ENCODE measurements around the gene EPHB3.
"Not testable (repeated sequence)": the region's sequence is repeated elsewhere in the genome, so short reads cannot be mapped to it uniquely, and the experiment has no call there.

Gene EPHB3

DNA sequence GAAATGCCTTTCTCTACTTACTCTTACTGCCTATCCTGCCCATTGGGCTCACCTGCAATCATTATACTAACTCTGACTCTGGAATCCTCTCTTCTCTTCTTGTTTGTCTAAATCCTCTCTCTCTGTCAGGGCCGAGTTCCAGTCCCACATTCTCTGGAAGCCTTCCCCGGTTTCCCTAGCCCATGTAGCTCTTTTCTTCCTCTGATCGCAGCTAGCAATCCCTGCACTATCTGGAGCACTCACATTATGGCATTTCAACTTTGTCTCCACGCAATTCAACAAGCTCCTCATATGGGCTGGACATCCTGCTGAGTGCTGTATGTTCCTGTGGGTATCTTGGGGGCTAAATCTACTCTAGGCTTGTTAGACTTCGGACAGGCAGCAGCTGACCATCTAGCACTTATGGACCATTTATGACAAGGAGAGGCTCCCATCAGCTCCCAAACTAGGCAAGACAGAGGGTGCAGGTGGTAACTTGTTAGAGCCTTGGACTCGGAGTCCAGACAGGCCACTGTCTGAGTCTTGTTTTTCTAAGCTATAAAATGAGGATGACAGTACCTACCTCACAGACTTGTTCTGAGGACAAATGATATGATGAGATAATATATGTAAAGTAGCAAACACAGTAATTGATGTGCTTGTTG, 58.3 kb downstream of the EPHB3 start:
- no peak for DNase-seq (ENCODE audit: low read depth in 1 of 2, low spot score in 1 of 2)

DNA sequence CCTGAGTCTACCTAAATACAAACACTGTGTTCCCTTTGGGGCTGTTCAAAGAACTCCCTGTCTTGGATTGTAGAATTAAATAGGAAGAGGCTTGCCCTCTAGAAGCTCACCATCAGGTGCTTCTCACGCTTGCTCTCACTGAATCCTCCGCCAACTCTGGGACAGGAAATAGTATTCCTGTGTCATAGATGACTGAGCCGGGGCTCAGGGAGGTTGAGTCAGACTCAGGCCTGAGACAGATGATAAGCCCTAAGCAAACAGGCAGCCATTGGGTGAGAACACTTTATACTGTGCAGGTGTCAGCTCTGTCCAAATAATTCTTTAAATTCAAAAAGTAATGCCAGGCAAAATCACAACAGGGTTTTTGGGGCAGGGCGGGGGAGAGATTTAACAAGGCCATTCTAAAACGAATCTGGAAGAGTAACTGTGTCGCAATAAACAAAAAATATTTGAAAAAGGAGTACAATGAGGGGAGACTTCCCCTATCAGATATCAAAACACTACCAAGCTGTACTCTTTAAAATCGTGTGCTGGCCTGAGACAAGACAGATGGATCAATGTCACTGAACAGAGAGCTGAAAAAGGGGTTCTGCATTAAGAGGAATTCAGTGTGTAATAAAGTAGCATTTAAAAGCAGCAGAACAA, 59.0 kb downstream of the EPHB3 start:
- DNase-seq (ENCODE audit: low read depth in 1 of 2, low spot score in 1 of 2) = no peak

DNA sequence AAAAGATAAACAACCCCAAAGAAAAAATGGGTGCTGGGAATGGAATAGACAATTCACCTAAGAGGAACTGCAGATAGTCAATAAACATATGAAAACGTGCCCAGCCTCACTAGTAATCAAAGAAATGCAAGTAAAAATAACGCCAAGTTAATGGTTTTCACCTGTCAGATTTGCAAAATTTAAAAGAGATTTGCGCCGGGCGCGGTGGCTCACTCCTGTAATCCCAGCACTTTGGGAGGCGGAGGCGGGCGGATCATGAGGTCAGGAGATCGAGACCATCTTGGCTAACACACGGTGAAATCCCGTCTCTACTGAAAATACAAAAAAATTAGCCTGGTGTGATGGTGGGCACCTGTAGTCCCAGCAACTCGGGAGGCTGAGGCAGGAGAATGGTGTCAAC, 60.6 kb downstream of the EPHB3 start:
- DNase-seq (ENCODE audit: low read depth in 1 of 2, low spot score in 1 of 2) = not testable (repeated sequence)

DNA sequence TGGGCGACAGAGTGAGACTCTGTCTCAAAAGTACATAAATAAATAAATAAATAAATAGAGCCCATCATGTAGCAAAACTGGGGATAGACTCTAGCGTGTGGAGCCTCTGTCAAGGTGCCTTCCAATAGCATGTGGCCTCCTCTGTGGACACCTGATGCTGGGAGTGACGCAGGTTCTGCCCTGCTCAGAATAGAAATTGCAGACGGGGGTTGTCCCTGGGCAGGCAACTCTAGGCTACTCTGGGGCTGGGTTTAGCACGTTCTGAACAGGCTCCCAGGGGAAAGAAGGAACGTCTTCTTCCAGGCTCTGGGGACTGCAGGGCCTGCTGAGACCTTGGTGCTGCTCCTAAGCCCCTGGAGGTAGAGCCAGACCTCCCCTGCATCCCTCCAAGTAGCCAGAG, 65.3 kb downstream of the EPHB3 start:
- DNase-seq (ENCODE audit: low read depth in 1 of 2, low spot score in 1 of 2) = no peak

DNA sequence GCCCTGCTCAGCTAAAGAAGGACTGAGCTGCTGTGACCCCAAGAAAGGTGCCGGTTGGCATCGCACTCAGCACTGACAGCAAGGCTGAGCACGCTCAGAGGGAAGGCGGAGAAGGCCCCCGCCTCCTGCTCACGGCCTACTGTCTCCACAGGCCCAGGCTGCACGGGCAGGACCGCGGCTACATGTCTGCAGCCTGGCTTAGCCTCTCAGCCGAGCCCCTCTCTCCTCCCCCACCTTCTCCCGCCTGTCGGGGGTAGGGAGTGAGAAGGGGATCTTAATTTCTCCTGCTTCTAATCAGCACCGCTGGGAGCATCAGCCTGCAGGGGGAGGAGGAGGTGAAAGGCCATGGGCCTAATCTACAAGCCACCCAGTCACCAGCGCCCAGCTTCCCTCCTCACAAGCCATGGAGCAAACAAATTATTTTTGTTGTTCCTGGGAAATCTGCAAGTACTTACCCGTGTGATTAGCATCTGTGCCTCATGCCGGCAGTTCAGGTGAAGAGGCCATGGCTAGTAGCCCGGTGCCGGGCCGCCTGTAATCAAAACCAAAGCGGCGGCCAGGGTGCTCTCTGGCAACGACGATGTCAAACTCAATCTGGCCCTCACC, 68.1 kb downstream of the EPHB3 start:
- no peak for DNase-seq (ENCODE audit: low read depth in 1 of 2, low spot score in 1 of 2)

DNA sequence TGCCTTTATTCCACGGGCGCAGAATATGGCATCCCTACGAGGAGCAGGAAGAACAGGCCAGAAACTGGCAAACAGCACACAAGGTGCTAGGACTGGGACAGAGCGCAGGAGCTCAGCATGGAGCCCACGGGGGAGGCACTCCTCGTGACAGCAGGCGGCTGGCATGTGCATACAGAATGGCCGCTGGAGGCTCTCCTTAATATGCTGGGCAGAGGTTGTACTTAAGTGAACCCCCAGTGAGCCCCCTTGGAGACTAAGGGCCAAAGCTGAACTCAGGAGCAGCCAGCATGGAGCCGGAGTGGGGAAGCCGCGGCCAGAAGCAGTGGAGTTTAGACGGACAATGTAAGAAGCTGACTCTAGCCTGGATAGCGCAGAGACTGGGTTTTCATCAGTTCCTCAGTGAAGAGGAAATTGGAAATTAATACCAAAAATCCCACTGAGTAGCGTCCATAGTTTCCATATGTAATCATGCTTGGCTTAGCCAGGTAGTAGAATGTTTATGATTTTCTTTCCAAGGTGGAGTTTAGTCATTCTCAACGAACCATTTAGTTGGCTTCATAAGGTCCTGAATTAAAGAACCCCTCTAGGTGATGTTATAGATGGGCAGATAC, 69.4 kb downstream of the EPHB3 start:
- no peak for DNase-seq (ENCODE audit: low read depth in 1 of 2, low spot score in 1 of 2)

DNA sequence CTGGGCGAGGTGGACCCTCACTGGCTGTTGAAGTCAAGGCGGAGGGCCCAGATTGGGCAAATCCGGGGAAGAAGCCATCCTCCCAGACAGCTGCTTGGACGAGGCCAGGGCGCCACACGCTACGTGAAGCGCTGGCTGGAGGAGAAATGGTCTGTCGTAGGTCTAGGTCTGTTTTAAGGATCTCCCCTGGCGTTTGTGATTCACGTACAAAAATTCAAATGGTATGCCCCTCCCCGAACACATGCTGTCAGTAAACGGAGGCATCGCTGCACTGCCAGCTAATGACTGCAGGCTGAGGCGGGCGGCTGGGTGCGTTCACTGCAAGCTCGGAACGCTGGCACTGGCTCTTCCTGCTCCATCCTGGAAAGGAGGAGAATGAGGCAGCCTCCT, 69.9 kb downstream of the EPHB3 start:
- DNase-seq (ENCODE audit: low read depth in 1 of 2, low spot score in 1 of 2) = no peak
